Epithelial cell of esophagus (primary cell): ENCODE data around the gene FOXA3.

ENCODE experiments used
- DNase-seq: peaks from one replicate; pipeline ENCODE4 v3.0.0; 2010; ENCODE audit warnings: low read depth
- H3K4me3 ChIP-seq: 2 replicates; pipeline ENCODE4 v1.5.1; 2011; ENCODE audit warnings: mild to moderate bottlenecking, low read length, control low read depth
- CTCF ChIP-seq: IDR thresholded peaks from 2 replicates; pipeline ENCODE4 v1.5.1; 2011; ENCODE audit warnings: low read depth, mild to moderate bottlenecking, low read length, control low read depth, inconsistent platforms; ENCODE audit not compliant: insufficient read depth; ENCODE audit errors: missing control alignments

FOXA3 gene

GRCh38 chr19:45905011-45905410 lies 40.9 kb downstream of the FOXA3 start:
- no peak for TF ChIP-seq CTCF
- DNase-seq: no peak
- no peak overlapping the region for H3K4me3 ChIP-seq

- no peak for TF ChIP-seq CTCF
- peak; percentile 78 for DNase-seq
- H3K4me3 ChIP-seq: no peak overlapping the region
Observed at GRCh38 chr19:45906221-45906620, 42.1 kb downstream of the FOXA3 start.

GRCh38 chr19:45908956-45909355 lies 44.8 kb downstream of the FOXA3 start:
- TF ChIP-seq CTCF: no peak
- DNase-seq: no peak
- H3K4me3 ChIP-seq: no peak overlapping the region

GRCh38 chr19:45911291-45911690 lies 47.2 kb downstream of the FOXA3 start:
- no peak for TF ChIP-seq CTCF
- DNase-seq: no peak
- no peak overlapping the region for H3K4me3 ChIP-seq

- H3K4me3 ChIP-seq: no peak within 1 kb of the TSS
- no peak for DNase-seq
- no peak for TF ChIP-seq CTCF
Observed at GRCh38 chr19:45913874-45914830, 50.0 kb downstream of the FOXA3 start, which contains the start of gene NANOS2. Gene NANOS2 (minus strand): TSS chr19:45914778. CDS start chr19:45914693, 85 bp downstream.

- DNase-seq: no peak
- H3K4me3 ChIP-seq: no peak overlapping the region
- no peak for TF ChIP-seq CTCF
Observed at GRCh38 chr19:45917421-45918091, 53.4 kb downstream of the FOXA3 start.
